ENCODE data around the gene COMT. TPM values are rescaled to one million over a fixed set of nuclear protein-coding genes. Genes with fewer than 3 reads are reported as not detected.
A peak's percentile ranks its signal among the peaks of the same experiment; 100 is the strongest.

The COMT gene
- polyA plus RNA-seq, 1 experiment: 79.4 TPM

DNA sequence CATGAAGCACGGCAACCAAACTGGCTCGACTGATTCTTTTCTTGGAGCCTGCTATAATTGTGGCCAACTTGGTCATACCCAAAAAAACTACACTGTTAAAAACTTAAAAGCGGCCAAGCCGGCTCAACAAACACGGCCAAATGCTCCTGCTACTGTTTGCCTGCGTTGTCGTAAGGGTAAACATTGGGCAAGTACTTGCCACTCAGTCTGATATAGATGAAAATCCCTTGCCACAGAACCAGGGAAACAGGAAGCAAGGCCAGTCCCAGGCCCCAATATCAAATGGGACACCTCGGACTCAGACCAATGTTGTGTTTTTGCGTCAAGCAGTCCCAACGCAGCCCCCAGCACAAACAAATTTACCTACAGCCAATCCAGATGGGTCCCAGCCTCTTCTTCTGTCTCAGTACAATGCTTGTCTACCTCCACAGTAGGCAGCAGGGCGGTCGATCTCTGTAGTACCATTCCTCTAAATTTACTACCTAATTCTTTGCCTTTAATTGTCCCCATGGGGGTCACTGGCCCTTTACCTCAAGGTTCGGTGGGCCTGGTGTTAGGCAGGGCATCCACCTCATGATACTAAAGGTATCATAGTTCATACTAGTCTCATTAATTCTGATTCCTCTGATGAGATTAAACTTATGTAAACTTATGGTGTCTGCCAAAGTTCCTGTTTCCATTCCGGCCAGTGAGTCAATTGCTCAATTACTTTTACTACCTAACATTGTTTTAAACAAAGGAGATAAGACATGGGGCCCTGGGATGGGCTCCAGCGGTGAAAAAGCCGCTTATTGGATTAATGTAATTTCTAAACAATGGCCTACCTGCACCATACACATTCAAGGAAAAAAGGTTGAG, 3.7 kb upstream of the COMT start:
- ChIA-PET POLR2A (no interaction called here), CTCF (interaction anchor here (1.3 kb wide), 1 partner anchor 9 kb away, joined by 3 read pairs; no protein-coding TSS in a partner anchor)
- Histone ChIP-seq H3K4me3 (ENCODE audit: low read depth, low read length) (no peak overlapping the region), H3K27ac (ENCODE audit: low read depth, low read length) (no peak overlapping the region), H3K27me3 (ENCODE audit: control insufficient read depth, insufficient read depth, low read length) (no peaks in the 10 kb centered on the region), H3K9me3 (ENCODE audit: control insufficient read depth, insufficient read depth, low read length) (peaks cover 10% of the 10 kb centered on the region; the same call in 1 of the 2 replicates)
- no peak for DNase-seq (ENCODE audit: low read depth, low spot score)
- no peak for TF ChIP-seq CTCF (IDR thresholded peaks at IDR 0.05; ENCODE audit: low read depth, low read length)

GRCh38 chr22:19940536-19941364, 822 bp upstream of the COMT start:
- CTCF ChIA-PET: interaction anchor here (0.6 kb wide), 1 partner anchor 18 kb away, joined by 3 read pairs; no protein-coding TSS in a partner anchor
- no peak for DNase-seq (ENCODE audit: low read depth, low spot score)

GRCh38 chr22:19942157-19943081, 847 bp downstream of the COMT start:
- ChIA-PET CTCF (interaction anchor here (1.0 to 1.6 kb wide), 2 partner anchors 11 to 212 kb away, joined by 4 to 5 read pairs; no protein-coding TSS in a partner anchor), POLR2A (interaction anchor here (0.6 to 0.9 kb wide), 2 partner anchors 212 to 509 kb away, joined by 3 to 6 read pairs; no protein-coding TSS in a partner anchor)
- Histone ChIP-seq H3K9me3 (ENCODE audit: control insufficient read depth, insufficient read depth, low read length) (no peaks in the 10 kb centered on the region), H3K4me3 (ENCODE audit: low read depth, low read length) (peak overlapping the region; percentile 82), H3K27ac (ENCODE audit: low read depth, low read length) (peak overlapping the region; percentile 99), H3K27me3 (ENCODE audit: control insufficient read depth, insufficient read depth, low read length) (no peaks in the 10 kb centered on the region)
- DNase-seq (ENCODE audit: low read depth, low spot score): no peak
- TF ChIP-seq CTCF (IDR thresholded peaks at IDR 0.05; ENCODE audit: low read depth, low read length): no peak

More at GRCh38 chr22:19940536-19941364, 822 bp upstream of the COMT start:
- TF ChIP-seq CTCF (IDR thresholded peaks at IDR 0.05; ENCODE audit: low read depth, low read length): no peak
- peaks cover 6% of the 10 kb centered on the region; the same call in 1 of the 2 replicates for H3K9me3 ChIP-seq (ENCODE audit: control insufficient read depth, insufficient read depth, low read length)
- peak overlapping the region; percentile 82 for H3K4me3 ChIP-seq (ENCODE audit: low read depth, low read length)
- H3K27me3 ChIP-seq (ENCODE audit: control insufficient read depth, insufficient read depth, low read length): no peaks in the 10 kb centered on the region
- POLR2A ChIA-PET: interaction anchor here (0.5 to 0.9 kb wide), 2 partner anchors 210 to 399 kb away, joined by 3 to 4 read pairs; no protein-coding TSS in a partner anchor
- H3K27ac ChIP-seq (ENCODE audit: low read depth, low read length): peak overlapping the region; percentile 57

DNA sequence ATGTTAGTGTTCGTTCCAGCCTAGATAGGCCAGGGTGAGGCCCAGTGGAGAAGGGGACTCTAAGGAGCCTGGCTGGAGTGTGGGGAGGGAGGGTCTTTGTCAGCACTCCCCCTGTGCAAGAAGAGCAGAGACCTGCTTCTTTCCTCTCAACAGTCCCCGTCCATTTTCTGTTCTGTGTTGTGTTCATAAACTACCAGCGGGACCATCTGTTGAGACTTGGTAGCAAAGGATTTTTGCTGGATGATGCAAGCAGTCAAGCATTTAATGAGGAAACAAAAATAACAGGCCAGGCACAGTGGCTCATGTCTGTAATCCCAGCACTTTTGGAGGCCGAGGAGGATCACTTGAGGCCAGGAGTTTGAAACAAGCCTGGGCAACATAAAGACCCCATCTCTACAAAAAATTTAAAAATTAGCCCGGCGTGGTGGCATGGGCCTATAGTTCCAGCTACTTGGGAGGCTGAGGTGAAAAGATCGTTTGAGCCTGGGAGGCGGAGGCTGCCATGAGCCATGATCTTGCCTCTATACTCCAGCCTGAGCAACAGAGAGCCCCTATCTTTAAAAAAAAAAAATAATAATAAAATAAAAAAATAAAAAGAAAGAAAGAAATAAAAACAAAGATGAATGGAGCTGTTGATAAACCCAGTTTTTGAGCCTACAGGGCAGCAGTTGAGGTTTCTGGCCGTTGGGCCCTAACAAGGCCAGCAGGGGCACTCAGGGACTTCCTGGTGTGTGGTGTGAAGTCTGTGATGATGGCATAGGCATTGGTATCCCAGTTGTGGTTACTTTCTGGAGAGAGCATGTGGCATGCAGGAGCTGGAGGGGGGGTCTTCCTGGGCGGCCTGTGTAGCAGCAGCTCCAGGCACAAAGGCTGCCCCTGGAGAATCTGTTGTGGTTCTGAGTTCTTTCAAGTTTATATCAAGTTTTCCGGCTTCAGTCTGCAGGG, 1.8 kb downstream of the COMT start:
- H3K27me3 ChIP-seq (ENCODE audit: control insufficient read depth, insufficient read depth, low read length): no peaks in the 10 kb centered on the region
- ChIA-PET CTCF (interaction anchor here (1.0 to 1.6 kb wide), 3 partner anchors 11 to 213 kb away, joined by 3 to 5 read pairs (median 4); no protein-coding TSS in a partner anchor), POLR2A (no interaction called here)
- TF ChIP-seq CTCF (IDR thresholded peaks at IDR 0.05; ENCODE audit: low read depth, low read length): peak; percentile 17; the same call in 1 of the 2 replicates
- no peaks in the 10 kb centered on the region for H3K9me3 ChIP-seq (ENCODE audit: control insufficient read depth, insufficient read depth, low read length)
- DNase-seq (ENCODE audit: low read depth, low spot score): no peak
- peak overlapping the region; percentile 99 for H3K27ac ChIP-seq (ENCODE audit: low read depth, low read length)
- peak overlapping the region; percentile 82 for H3K4me3 ChIP-seq (ENCODE audit: low read depth, low read length)
